H1 (cell line): ENCODE measurements around the gene GKN2. TPM values are rescaled to one million over a fixed set of nuclear protein-coding genes. Genes with fewer than 3 reads are reported as not detected.
A peak's percentile ranks its signal among the peaks of the same experiment; 100 is the strongest.

ENCODE experiments used
- CTCF ChIA-PET: fragments of 300-600 bp; sonication (Branson Sonifier 250); formaldehyde crosslinking; loops from one replicate; lab custom pipeline; 2021; ENCODE audit not compliant: partially characterized antibody; lab: Charles Lee
- POLR2A ChIA-PET: fragments of 300-600 bp; sonication (Branson Sonifier 250); formaldehyde crosslinking; loops from one replicate; lab custom pipeline; 2021; ENCODE audit warnings: inconsistent platforms; ENCODE audit not compliant: partially characterized antibody; lab: Charles Lee
- DNase-seq, 2 experiments: peaks; one replicate each; pipeline versions ENCODE4 v3.0.0 to v3.0.0-alpha.2; 2010 to 2022; ENCODE audit warnings: low spot score in 2 of 2, low read depth in 1 of 2, mixed read lengths in 1 of 2
- FAIRE-seq: peaks from 2 replicates; lab custom pipeline; 2011; peaks lifted over from hg19 to GRCh38; lab: Jason Lieb, UNC
- H2AFZ ChIP-seq: 2 replicates; pipeline ENCODE4 v1.8.1; 2012; ENCODE audit warnings: low read length, inconsistent platforms
- H2AK5ac ChIP-seq: 2 replicates; pipeline ENCODE4 v1.6.1; 2013; ENCODE audit warnings: low read depth, low read length
- H2BK120ac ChIP-seq: replicated peaks from 2 replicates; pipeline ENCODE3; 2013; ENCODE audit warnings: low read depth, low read length, inconsistent platforms
- H2BK12ac ChIP-seq: 2 replicates; pipeline ENCODE4 v1.6.1; 2013; ENCODE audit warnings: low read depth, low read length
- H2BK15ac ChIP-seq: 2 replicates; pipeline ENCODE4 v1.6.1; 2013; ENCODE audit warnings: low read length
- H2BK20ac ChIP-seq: 2 replicates; pipeline ENCODE4 v1.6.1; 2013; ENCODE audit warnings: low read length
- H2BK5ac ChIP-seq: 2 replicates; pipeline ENCODE4 v1.6.1; 2013; ENCODE audit warnings: low read depth, low read length
- H3K14ac ChIP-seq: 2 replicates; pipeline ENCODE4 v1.6.1; 2013; ENCODE audit warnings: inconsistent platforms; ENCODE audit not compliant: insufficient read length
- H3K18ac ChIP-seq: 2 replicates; pipeline ENCODE4 v1.6.1; 2013; ENCODE audit warnings: low read length; ENCODE audit errors: extremely low read depth
- H3K23ac ChIP-seq: 2 replicates; pipeline ENCODE4 v1.6.1; 2013; ENCODE audit warnings: inconsistent platforms; ENCODE audit not compliant: insufficient read length
- H3K23me2 ChIP-seq: 2 replicates; pipeline ENCODE4 v1.6.1; 2013; ENCODE audit warnings: low read depth, low read length
- H3K27ac ChIP-seq: 2 replicates; pipeline ENCODE4 v1.6.1; 2011; ENCODE audit warnings: low read depth, low read length, inconsistent platforms
- H3K27me3 ChIP-seq, 4 experiments: replicated peaks in 1 of 4; 1 replicate in 1 of 4; 2 replicates in 3 of 4; pipeline versions ENCODE4 v1.6.1 to v1.8.1; 2011 to 2013; ENCODE audit warnings: low read length in 3 of 4, mild to moderate bottlenecking in 3 of 4, inconsistent platforms in 2 of 4, mixed read lengths in 2 of 4, moderate library complexity in 1 of 4; ENCODE audit not compliant: control insufficient read depth in 3 of 4, insufficient read depth in 3 of 4; ENCODE audit errors: extremely low read depth in 1 of 4
- H3K36me3 ChIP-seq, 4 experiments: 2 replicates each; pipeline versions ENCODE4 v1.6.1 to v1.8.1; 2011 to 2013; ENCODE audit warnings: mild to moderate bottlenecking in 4 of 4, low read length in 3 of 4, moderate library complexity in 2 of 4, control low read depth in 1 of 4, inconsistent platforms in 1 of 4; ENCODE audit not compliant: insufficient read depth in 4 of 4, control insufficient read depth in 2 of 4
- H3K4ac ChIP-seq: replicated peaks from 2 replicates; pipeline ENCODE3; 2013; ENCODE audit warnings: low read length, low read depth, mixed read lengths, inconsistent platforms; ENCODE audit not compliant: insufficient read length
- H3K4me1 ChIP-seq, 4 experiments: replicated peaks in 1 of 4; 1 replicate in 1 of 4; 2 replicates in 3 of 4; pipeline versions ENCODE4 v1.6.1 to v1.8.1; 2011 to 2013; ENCODE audit warnings: low read length in 3 of 4, inconsistent platforms in 2 of 4, mixed read lengths in 1 of 4; ENCODE audit not compliant: insufficient read depth in 4 of 4, control insufficient read depth in 3 of 4
- H3K4me2 ChIP-seq, 2 experiments: 2 replicates each; pipeline versions ENCODE4 v1.6.1 to v1.8.1; 2011 to 2013; ENCODE audit warnings: low read depth in 2 of 2, low read length in 2 of 2, control low read depth in 1 of 2, inconsistent platforms in 1 of 2, mild to moderate bottlenecking in 1 of 2; ENCODE audit not compliant: insufficient read depth in 1 of 2
- H3K4me3 ChIP-seq, 4 experiments: fragments of 200-600, 300-600 bp in 1 of 4; sonication (generic), shearing (Covaris generic), sonication (Bioruptor Twin) in 1 of 4; 2 replicates each; pipeline versions ENCODE4 v1.5.1 to v1.8.1; 2011 to 2016; ENCODE audit warnings: low read length in 4 of 4, low read depth in 3 of 4, control low read depth in 2 of 4, inconsistent platforms in 2 of 4, mild to moderate bottlenecking in 2 of 4, mixed read lengths in 1 of 4, moderate library complexity in 1 of 4; ENCODE audit not compliant: insufficient read depth in 2 of 4; ENCODE audit errors: extremely low read depth in 1 of 4
- H3K56ac ChIP-seq: replicated peaks from 2 replicates; pipeline ENCODE3; 2013; ENCODE audit warnings: low read depth, mild to moderate bottlenecking, mixed read lengths, low read length, inconsistent platforms; ENCODE audit not compliant: insufficient read length
- H3K79me1 ChIP-seq: 2 replicates; pipeline ENCODE4 v1.6.1; 2013; ENCODE audit warnings: low read depth, low read length, control low read depth
- H3K79me2 ChIP-seq, 2 experiments: 2 replicates each; pipeline versions ENCODE4 v1.6.1 to v1.8.1; 2012 to 2013; ENCODE audit warnings: low read length in 2 of 2, mild to moderate bottlenecking in 2 of 2, inconsistent platforms in 1 of 2; ENCODE audit not compliant: insufficient read depth in 2 of 2, control insufficient read depth in 1 of 2
- H3K9ac ChIP-seq, 4 experiments: replicated peaks in 1 of 4; 1 replicate in 1 of 4; 2 replicates in 3 of 4; pipeline versions ENCODE4 v1.6.1 to v1.8.1; 2011 to 2013; ENCODE audit warnings: low read depth in 3 of 4, low read length in 3 of 4, control low read depth in 2 of 4, mild to moderate bottlenecking in 2 of 4, moderate library complexity in 2 of 4, inconsistent platforms in 1 of 4; ENCODE audit errors: extremely low read depth in 1 of 4
- H3K9me3 ChIP-seq, 2 experiments: 2 replicates each; pipeline versions ENCODE4 v1.6.1 to v1.8.1; 2012 to 2013; ENCODE audit warnings: mild to moderate bottlenecking in 2 of 2, moderate library complexity in 2 of 2, control low read depth in 1 of 2, inconsistent platforms in 1 of 2, low read depth in 1 of 2, low read length in 1 of 2, mixed read lengths in 1 of 2; ENCODE audit not compliant: insufficient read depth in 2 of 2
- H4K20me1 ChIP-seq, 2 experiments: replicated peaks in 1 of 2; 2 replicates each; pipeline versions ENCODE3 to v1.8.1; 2011 to 2013; ENCODE audit warnings: inconsistent platforms in 2 of 2, low read length in 2 of 2, mild to moderate bottlenecking in 1 of 2; ENCODE audit not compliant: insufficient read depth in 2 of 2, control insufficient read depth in 1 of 2
- H4K5ac ChIP-seq: 2 replicates; pipeline ENCODE4 v1.6.1; 2013; ENCODE audit warnings: low read length, low read depth, mixed read lengths, inconsistent platforms; ENCODE audit not compliant: insufficient read length
- H4K8ac ChIP-seq: 2 replicates; pipeline ENCODE4 v1.8.0; 2013; ENCODE audit warnings: mild to moderate bottlenecking, moderate library complexity, low read length, inconsistent platforms; ENCODE audit not compliant: insufficient read depth; ENCODE audit errors: extremely low read depth
- H4K91ac ChIP-seq: replicated peaks from 2 replicates; pipeline ENCODE3; 2013; ENCODE audit warnings: low read length, mixed read lengths, inconsistent platforms; ENCODE audit not compliant: insufficient read length
- CTCF ChIP-seq, 3 experiments: IDR thresholded peaks; 1 replicate in 2 of 3; 2 replicates in 1 of 3; pipeline versions ENCODE4 v1.5.1 to v1.6.1; 2011; ENCODE audit warnings: low read length in 3 of 3, mild to moderate bottlenecking in 3 of 3, inconsistent platforms in 2 of 3, low read depth in 1 of 3, moderate library complexity in 1 of 3; ENCODE audit not compliant: insufficient read depth in 1 of 3; ENCODE audit errors: control extremely low read depth in 1 of 3
- GABPA ChIP-seq: IDR thresholded peaks from 2 replicates; pipeline ENCODE4 v1.6.1; 2011; ENCODE audit warnings: mild to moderate bottlenecking, low read length, moderate library complexity, borderline replicate concordance; ENCODE audit not compliant: insufficient read depth
- RAD21 ChIP-seq, 2 experiments: IDR thresholded peaks in 1 of 2; conservative IDR thresholded peaks in 1 of 2; 2 replicates each; pipeline ENCODE4 v1.6.1; 2011; ENCODE audit warnings: low read depth in 2 of 2, low read length in 2 of 2, improper control_type of control experiment in 1 of 2, inconsistent platforms in 1 of 2, mild to moderate bottlenecking in 1 of 2, moderate library complexity in 1 of 2
- WGBS, 2 experiments: shearing (Covaris generic) in 1 of 2; methylation state at CpG; one replicate each; pipeline versions ENCODE4 v1.1.6 to v1.1.7; 2013 to 2015; ENCODE audit warnings: low lambda C conversion rate in 2 of 2, mixed read lengths in 2 of 2, inconsistent platforms in 1 of 2, low coverage in 1 of 2, missing lambda C conversion rate in 1 of 2; ENCODE audit not compliant: insufficient replicate concordance in 2 of 2, insufficient coverage in 1 of 2, insufficient read length in 1 of 2; ENCODE audit errors: extremely low coverage in 1 of 2, missing lambda C conversion rate in 1 of 2; 5-methylcytosine and 5-hydroxymethylcytosine counted together
- polyA plus RNA-seq, 7 experiments: library from polyadenylated mRNA; depleted of rRNA in 3 of 7; stranded (reverse) in 5 of 7; unstranded in 2 of 7; fragments of >200 nt in 5 of 7; fragments of 200-250 nt in 2 of 7; gene quantifications; 1 replicate in 5 of 7; 2 replicates in 1 of 7; 4 replicates in 1 of 7; pipeline versions ENCODE4 v1.2.1 to v1.2.3, GENCODE V29; 2011 to 2013; ENCODE audit warnings: missing spikeins in 2 of 7, mixed read lengths in 2 of 7
- total RNA-seq: library from RNA; stranded (reverse); fragmentation: NEBNext Ultra II Directional; extraction: Animal tissue kit (Norgen Biotek cat#: 25700); gene quantifications from 2 replicates; pipeline ENCODE4 v1.2.1, GENCODE V29; 2021

Gene GKN2
- total and polyA plus RNA-seq, 2 of the 8 experiments (the other 6 are each of a cell fraction or from before 2014, with no cell fraction given) = not detected

GRCh38 chr2:68900496-68901198 lies 52.0 kb downstream of the GKN2 start:
- Histone ChIP-seq H3K4ac (no peak overlapping the region), H3K18ac (no peak overlapping the region), H3K9ac (no peak overlapping the region), H2BK20ac (no peak overlapping the region), H3K27me3 (no peaks in the 10 kb centered on the region), H3K23me2 (no peaks in the 10 kb centered on the region), H3K14ac (no peak overlapping the region), H4K5ac (no peak overlapping the region), H3K4me2 (no peak overlapping the region), H2BK120ac (no peak overlapping the region), H2AFZ (0 out of 2 replicates have a peak overlapping the region, but pooled peaks have one; percentile 19), H2BK15ac (no peak overlapping the region), H2AK5ac (no peak overlapping the region), H3K79me1 (no peaks in the 10 kb centered on the region), H3K27ac (no peak overlapping the region), H3K9me3 (0 out of 4 replicates have a peak, but pooled peaks cover 0 to 4% of the 10 kb centered on the region in 2 experiments), H3K4me3 (no peak overlapping the region), H4K91ac (no peak overlapping the region), H4K20me1 (no peaks in the 10 kb centered on the region), H2BK12ac (no peak overlapping the region), H3K36me3 (no peaks in the 10 kb centered on the region), H3K23ac (no peak overlapping the region), H3K79me2 (no peaks in the 10 kb centered on the region), H2BK5ac (no peak overlapping the region), H3K56ac (no peak overlapping the region), H3K4me1 (no peaks in the 10 kb centered on the region), H4K8ac (no peak overlapping the region)
- FAIRE-seq = no peak
- ChIA-PET POLR2A (no interaction called here), CTCF (interaction anchor here (0.7 to 2.9 kb wide), 20 partner anchors 9 to 437 kb away, joined by 3 to 15 read pairs (median 4); no protein-coding TSS in a partner anchor)
- WGBS, 2 experiments = 80% methylated on average over 5 of the region's 5 CpGs; no CpG with 5 or more reads in 1 of the 2 experiments
- DNase-seq = no peak
- TF ChIP-seq RAD21 (IDR thresholded peaks at IDR 0.05 in 1 of 2, conservative IDR thresholded peaks at IDR 0.05 in 1 of 2; ENCODE audit: low read depth in 2 of 2, low read length in 2 of 2) = peak; percentile 32 to 55; a peak in 3 of 4 replicates
- no peak for TF ChIP-seq GABPA
- peak in 2 of 3 experiments; percentile 19 to 29; a peak in 3 of 4 replicates for TF ChIP-seq CTCF (IDR thresholded peaks at IDR 0.05; ENCODE audit: control extremely low read depth in 1 of 3, insufficient read depth in 1 of 3, low read depth in 1 of 3, low read length in 3 of 3)
- TF ChIP-seq, all 59 proteins: peak for 2
